ENCODE data around the gene STMP1. TPM values are rescaled to one million over a fixed set of nuclear protein-coding genes. Genes with fewer than 3 reads are reported as not detected.
A peak's percentile ranks its signal among the peaks of the same experiment; 100 is the strongest.

Gene STMP1
- total and polyA plus RNA-seq, 2 of the 13 experiments (the other 11 are each of a cell fraction or from before 2014, with no cell fraction given), result 7.2 to 16.2 TPM

- ChIA-PET POLR2A (interaction anchor here (1.1 kb wide), 1 partner anchor 10 kb away, joined by 5 read pairs; no protein-coding TSS in a partner anchor), CTCF (ENCODE audit: low intra/inter-chr PET ratio, low total read pairs) (no interaction called here)
- H3K4me3 ChIP-seq (replicated peaks in 1 of 3; ENCODE audit: insufficient read depth in 1 of 3, low read depth in 2 of 3, low read length in 3 of 3), result peak overlapping the region; percentile 81 to 96 (median 84); a peak in 5 of 6 replicates
- WGBS (ENCODE audit: low lambda C conversion rate), result 21% methylated on average over 14 of the region's 14 CpGs
- TSS peak; percentile 95 for BruUV-seq (replicated peaks)
- no peak for FAIRE-seq
- peak; percentile 25 for DNase-seq (ENCODE audit: low spot score)
- H3K79me2 ChIP-seq (ENCODE audit: insufficient read depth, low read length), result peaks cover 28% of the 10 kb centered on the region
- H3K36me3 ChIP-seq (replicated peaks in 1 of 2; ENCODE audit: control insufficient read depth in 1 of 2, insufficient read depth in 2 of 2, low read length in 2 of 2), result no peaks in the 10 kb centered on the region
- ATAC-seq, result peak; percentile 33
- peaks cover 43% of the 10 kb centered on the region for H3K4me1 ChIP-seq (ENCODE audit: insufficient read depth, low read length)
- H3K27me3 ChIP-seq (ENCODE audit: control insufficient read depth in 1 of 2, insufficient read depth in 2 of 2, low read length in 2 of 2), result no peaks in the 10 kb centered on the region; a peak in 1 of 5 replicates
- in situ Hi-C loops (cut with HindIII; ENCODE audit: extremely low pct_ligation_motif_present, low pct_unique_long_range_greater_than_20kb), result no loop called here
- H3K9me3 ChIP-seq (ENCODE audit: low read length), result no peaks in the 10 kb centered on the region
- intact Hi-C loops (cut with micrococcal nuclease; ENCODE audit: unreplicated experiment), result loop anchor here (1.0 kb wide), 1 partner anchor 46 kb away; no protein-coding TSS in a partner anchor
- peak overlapping the region; percentile 85 for H3K9ac ChIP-seq (ENCODE audit: insufficient read depth, low read depth, low read length)
- peak overlapping the region; percentile 92 for H3K4me2 ChIP-seq (ENCODE audit: low read depth, low read length)
- H3K27ac ChIP-seq (ENCODE audit: extremely low read length, insufficient read depth, low read length), result peak overlapping the region; percentile 79
- H2AFZ ChIP-seq (ENCODE audit: low read length), result peak overlapping the region; percentile 72
- no peaks in the 10 kb centered on the region for H4K20me1 ChIP-seq (ENCODE audit: insufficient read depth, low read length)
- no peak for TF ChIP-seq AHR (CRISPR knock-in tag; IDR thresholded peaks at IDR 0.05)
- TF ChIP-seq TBL1XR1 (IDR thresholded peaks at IDR 0.05; ENCODE audit: borderline replicate concordance, low read length, partially characterized antibody), result no peak
- TF ChIP-seq ARID2 (CRISPR knock-in tag; IDR thresholded peaks at IDR 0.05; ENCODE audit: borderline replicate concordance), result no peak
- TF ChIP-seq SAFB2 (CRISPR knock-in tag; IDR thresholded peaks at IDR 0.05; ENCODE audit: borderline replicate concordance, low read depth), result no peak
- TF ChIP-seq ZNF550 (CRISPR knock-in tag; IDR thresholded peaks at IDR 0.05; ENCODE audit: borderline replicate concordance), result no peak
- no peak for TF ChIP-seq NKX3-1 (CRISPR knock-in tag; IDR thresholded peaks at IDR 0.05)
- TF ChIP-seq ZNF460 (CRISPR knock-in tag; IDR thresholded peaks at IDR 0.05; ENCODE audit: borderline replicate concordance), result no peak
- no peak for TF ChIP-seq KLF16 (CRISPR knock-in tag; IDR thresholded peaks at IDR 0.05)
- TF ChIP-seq ZNF138 (CRISPR knock-in tag; IDR thresholded peaks at IDR 0.05; ENCODE audit: low read depth), result no peak
- TF ChIP-seq ZC3H4 (CRISPR knock-in tag; IDR thresholded peaks at IDR 0.05; ENCODE audit: borderline replicate concordance), result no peak
- TF ChIP-seq ZFP91 (CRISPR knock-in tag; IDR thresholded peaks at IDR 0.05; ENCODE audit: borderline replicate concordance), result no peak
- TF ChIP-seq GLMP (CRISPR knock-in tag; IDR thresholded peaks at IDR 0.05; ENCODE audit: borderline replicate concordance), result 0 out of 2 replicates have a peak, but pooled peaks have one; percentile 38
- no peak for TF ChIP-seq POGK (CRISPR knock-in tag; conservative IDR thresholded peaks at IDR 0.05)
- TF ChIP-seq ZNF557 (CRISPR knock-in tag; IDR thresholded peaks at IDR 0.05), result 0 out of 2 replicates have a peak, but pooled peaks have one; percentile 3
- no peak for TF ChIP-seq SNAPC5 (CRISPR knock-in tag; IDR thresholded peaks at IDR 0.05; ENCODE audit: borderline replicate concordance)
- TF ChIP-seq ATM (IDR thresholded peaks at IDR 0.05; ENCODE audit: borderline replicate concordance), result no peak
- TF ChIP-seq HMGA1 (CRISPR knock-in tag; conservative IDR thresholded peaks at IDR 0.05), result no peak
- TF ChIP-seq ATF1 (CRISPR knock-in tag; IDR thresholded peaks at IDR 0.05), result 0 out of 2 replicates have a peak, but pooled peaks have one; percentile 4
- no peak for TF ChIP-seq ZBTB7A (CRISPR knock-in tag; IDR thresholded peaks at IDR 0.05)
These were observed 797 bp upstream of the STMP1 start for GRCh38 chr7:135661311-135662122.

Data from HepG2 (cell line).